H1 (cell line): ENCODE data around the gene RNASEL. TPM values are rescaled to one million over a fixed set of nuclear protein-coding genes. Genes with fewer than 3 reads are reported as not detected.
A peak's percentile ranks its signal among the peaks of the same experiment; 100 is the strongest.

Experiments
- CTCF ChIA-PET: fragments of 300-600 bp; sonication (Branson Sonifier 250); formaldehyde crosslinking; loops from one replicate; lab custom pipeline; 2021; ENCODE audit not compliant: partially characterized antibody; lab: Charles Lee
- POLR2A ChIA-PET: fragments of 300-600 bp; sonication (Branson Sonifier 250); formaldehyde crosslinking; loops from one replicate; lab custom pipeline; 2021; ENCODE audit warnings: inconsistent platforms; ENCODE audit not compliant: partially characterized antibody; lab: Charles Lee
- DNase-seq, 2 experiments: peaks; one replicate each; pipeline versions ENCODE4 v3.0.0 to v3.0.0-alpha.2; 2010 to 2022; ENCODE audit warnings: low spot score in 2 of 2, low read depth in 1 of 2, mixed read lengths in 1 of 2
- FAIRE-seq: peaks from 2 replicates; lab custom pipeline; 2011; peaks lifted over from hg19 to GRCh38; lab: Jason Lieb, UNC
- H2AFZ ChIP-seq: 2 replicates; pipeline ENCODE4 v1.8.1; 2012; ENCODE audit warnings: low read length, inconsistent platforms
- H2AK5ac ChIP-seq: 2 replicates; pipeline ENCODE4 v1.6.1; 2013; ENCODE audit warnings: low read depth, low read length
- H2BK120ac ChIP-seq: replicated peaks from 2 replicates; pipeline ENCODE3; 2013; ENCODE audit warnings: low read depth, low read length, inconsistent platforms
- H2BK12ac ChIP-seq: 2 replicates; pipeline ENCODE4 v1.6.1; 2013; ENCODE audit warnings: low read depth, low read length
- H2BK15ac ChIP-seq: 2 replicates; pipeline ENCODE4 v1.6.1; 2013; ENCODE audit warnings: low read length
- H2BK20ac ChIP-seq: 2 replicates; pipeline ENCODE4 v1.6.1; 2013; ENCODE audit warnings: low read length
- H2BK5ac ChIP-seq: 2 replicates; pipeline ENCODE4 v1.6.1; 2013; ENCODE audit warnings: low read depth, low read length
- H3K14ac ChIP-seq: 2 replicates; pipeline ENCODE4 v1.6.1; 2013; ENCODE audit warnings: inconsistent platforms; ENCODE audit not compliant: insufficient read length
- H3K18ac ChIP-seq: 2 replicates; pipeline ENCODE4 v1.6.1; 2013; ENCODE audit warnings: low read length; ENCODE audit errors: extremely low read depth
- H3K23ac ChIP-seq: 2 replicates; pipeline ENCODE4 v1.6.1; 2013; ENCODE audit warnings: inconsistent platforms; ENCODE audit not compliant: insufficient read length
- H3K23me2 ChIP-seq: 2 replicates; pipeline ENCODE4 v1.6.1; 2013; ENCODE audit warnings: low read depth, low read length
- H3K27ac ChIP-seq: 2 replicates; pipeline ENCODE4 v1.6.1; 2011; ENCODE audit warnings: low read depth, low read length, inconsistent platforms
- H3K27me3 ChIP-seq, 4 experiments: replicated peaks in 1 of 4; 1 replicate in 1 of 4; 2 replicates in 3 of 4; pipeline versions ENCODE4 v1.6.1 to v1.8.1; 2011 to 2013; ENCODE audit warnings: low read length in 3 of 4, mild to moderate bottlenecking in 3 of 4, inconsistent platforms in 2 of 4, mixed read lengths in 2 of 4, moderate library complexity in 1 of 4; ENCODE audit not compliant: control insufficient read depth in 3 of 4, insufficient read depth in 3 of 4; ENCODE audit errors: extremely low read depth in 1 of 4
- H3K36me3 ChIP-seq, 4 experiments: 2 replicates each; pipeline versions ENCODE4 v1.6.1 to v1.8.1; 2011 to 2013; ENCODE audit warnings: mild to moderate bottlenecking in 4 of 4, low read length in 3 of 4, moderate library complexity in 2 of 4, control low read depth in 1 of 4, inconsistent platforms in 1 of 4; ENCODE audit not compliant: insufficient read depth in 4 of 4, control insufficient read depth in 2 of 4
- H3K4ac ChIP-seq: replicated peaks from 2 replicates; pipeline ENCODE3; 2013; ENCODE audit warnings: low read length, low read depth, mixed read lengths, inconsistent platforms; ENCODE audit not compliant: insufficient read length
- H3K4me1 ChIP-seq, 4 experiments: replicated peaks in 1 of 4; 1 replicate in 1 of 4; 2 replicates in 3 of 4; pipeline versions ENCODE4 v1.6.1 to v1.8.1; 2011 to 2013; ENCODE audit warnings: low read length in 3 of 4, inconsistent platforms in 2 of 4, mixed read lengths in 1 of 4; ENCODE audit not compliant: insufficient read depth in 4 of 4, control insufficient read depth in 3 of 4
- H3K4me2 ChIP-seq, 2 experiments: 2 replicates each; pipeline versions ENCODE4 v1.6.1 to v1.8.1; 2011 to 2013; ENCODE audit warnings: low read depth in 2 of 2, low read length in 2 of 2, control low read depth in 1 of 2, inconsistent platforms in 1 of 2, mild to moderate bottlenecking in 1 of 2; ENCODE audit not compliant: insufficient read depth in 1 of 2
- H3K4me3 ChIP-seq, 4 experiments: fragments of 200-600, 300-600 bp in 1 of 4; sonication (generic), shearing (Covaris generic), sonication (Bioruptor Twin) in 1 of 4; 2 replicates each; pipeline versions ENCODE4 v1.5.1 to v1.8.1; 2011 to 2016; ENCODE audit warnings: low read length in 4 of 4, low read depth in 3 of 4, control low read depth in 2 of 4, inconsistent platforms in 2 of 4, mild to moderate bottlenecking in 2 of 4, mixed read lengths in 1 of 4, moderate library complexity in 1 of 4; ENCODE audit not compliant: insufficient read depth in 2 of 4; ENCODE audit errors: extremely low read depth in 1 of 4
- H3K56ac ChIP-seq: replicated peaks from 2 replicates; pipeline ENCODE3; 2013; ENCODE audit warnings: low read depth, mild to moderate bottlenecking, mixed read lengths, low read length, inconsistent platforms; ENCODE audit not compliant: insufficient read length
- H3K79me1 ChIP-seq: 2 replicates; pipeline ENCODE4 v1.6.1; 2013; ENCODE audit warnings: low read depth, low read length, control low read depth
- H3K79me2 ChIP-seq, 2 experiments: 2 replicates each; pipeline versions ENCODE4 v1.6.1 to v1.8.1; 2012 to 2013; ENCODE audit warnings: low read length in 2 of 2, mild to moderate bottlenecking in 2 of 2, inconsistent platforms in 1 of 2; ENCODE audit not compliant: insufficient read depth in 2 of 2, control insufficient read depth in 1 of 2
- H3K9ac ChIP-seq, 4 experiments: replicated peaks in 1 of 4; 1 replicate in 1 of 4; 2 replicates in 3 of 4; pipeline versions ENCODE4 v1.6.1 to v1.8.1; 2011 to 2013; ENCODE audit warnings: low read depth in 3 of 4, low read length in 3 of 4, control low read depth in 2 of 4, mild to moderate bottlenecking in 2 of 4, moderate library complexity in 2 of 4, inconsistent platforms in 1 of 4; ENCODE audit errors: extremely low read depth in 1 of 4
- H3K9me3 ChIP-seq, 2 experiments: 2 replicates each; pipeline versions ENCODE4 v1.6.1 to v1.8.1; 2012 to 2013; ENCODE audit warnings: mild to moderate bottlenecking in 2 of 2, moderate library complexity in 2 of 2, control low read depth in 1 of 2, inconsistent platforms in 1 of 2, low read depth in 1 of 2, low read length in 1 of 2, mixed read lengths in 1 of 2; ENCODE audit not compliant: insufficient read depth in 2 of 2
- H4K20me1 ChIP-seq, 2 experiments: replicated peaks in 1 of 2; 2 replicates each; pipeline versions ENCODE3 to v1.8.1; 2011 to 2013; ENCODE audit warnings: inconsistent platforms in 2 of 2, low read length in 2 of 2, mild to moderate bottlenecking in 1 of 2; ENCODE audit not compliant: insufficient read depth in 2 of 2, control insufficient read depth in 1 of 2
- H4K5ac ChIP-seq: 2 replicates; pipeline ENCODE4 v1.6.1; 2013; ENCODE audit warnings: low read length, low read depth, mixed read lengths, inconsistent platforms; ENCODE audit not compliant: insufficient read length
- H4K8ac ChIP-seq: 2 replicates; pipeline ENCODE4 v1.8.0; 2013; ENCODE audit warnings: mild to moderate bottlenecking, moderate library complexity, low read length, inconsistent platforms; ENCODE audit not compliant: insufficient read depth; ENCODE audit errors: extremely low read depth
- H4K91ac ChIP-seq: replicated peaks from 2 replicates; pipeline ENCODE3; 2013; ENCODE audit warnings: low read length, mixed read lengths, inconsistent platforms; ENCODE audit not compliant: insufficient read length
- CHD1 ChIP-seq: IDR thresholded peaks from 2 replicates; pipeline ENCODE4 v1.6.1; 2012; ENCODE audit warnings: low read depth, low read length, improper control_type of control experiment
- KDM5A ChIP-seq: fragments of 200-600 bp; IDR thresholded peaks from 2 replicates; pipeline ENCODE4 v1.7.1; 2012; ENCODE audit warnings: mild to moderate bottlenecking, low read length, inconsistent platforms, mixed read lengths
- MAX ChIP-seq: IDR thresholded peaks from 2 replicates; pipeline ENCODE4 v1.6.1; 2012; ENCODE audit warnings: inconsistent platforms
- POLR2A ChIP-seq, 2 experiments: IDR thresholded peaks; 1 replicate in 1 of 2; 2 replicates in 1 of 2; pipeline ENCODE4 v1.6.1; 2011; ENCODE audit warnings: low read depth in 2 of 2, low read length in 2 of 2, mild to moderate bottlenecking in 2 of 2; ENCODE audit errors: control extremely low read depth in 1 of 2
- RFX5 ChIP-seq: IDR thresholded peaks from 2 replicates; pipeline ENCODE4 v1.6.1; 2011; ENCODE audit warnings: low read depth, low read length, improper control_type of control experiment, borderline replicate concordance
- RNF2 ChIP-seq: fragments of 200-900, 300-1000 bp; sonication (generic); IDR thresholded peaks from 2 replicates; pipeline ENCODE4 v1.7.1; 2016; ENCODE audit warnings: borderline replicate concordance, low read depth, mild to moderate bottlenecking, antibody characterized with exemption, low read length; ENCODE audit not compliant: poor library complexity, severe bottlenecking; ENCODE audit errors: missing control alignments
- SIN3A ChIP-seq, 2 experiments: IDR thresholded peaks in 1 of 2; conservative IDR thresholded peaks in 1 of 2; 2 replicates each; pipeline ENCODE4 v1.6.1; 2011 to 2012; ENCODE audit warnings: low read length in 2 of 2, improper control_type of control experiment in 1 of 2, low read depth in 1 of 2, mild to moderate bottlenecking in 1 of 2
- SIRT6 ChIP-seq: IDR thresholded peaks from one replicate; pipeline ENCODE4 v1.7.1; 2012; ENCODE audit warnings: low read length, inconsistent platforms
- SIX5 ChIP-seq: IDR thresholded peaks from 2 replicates; pipeline ENCODE4 v1.6.1; 2011; ENCODE audit warnings: mild to moderate bottlenecking, low read depth, low read length
- SP2 ChIP-seq: IDR thresholded peaks from 2 replicates; pipeline ENCODE4 v1.6.1; 2012; ENCODE audit warnings: mild to moderate bottlenecking, low read length, inconsistent platforms
- TAF1 ChIP-seq: IDR thresholded peaks from 2 replicates; pipeline ENCODE4 v1.6.1; 2011; ENCODE audit warnings: mild to moderate bottlenecking, low read depth, low read length
- TEAD4 ChIP-seq: IDR thresholded peaks from 2 replicates; pipeline ENCODE4 v1.6.1; 2012; ENCODE audit warnings: low read depth, low read length, inconsistent platforms, mixed read lengths
- WGBS, 2 experiments: shearing (Covaris generic) in 1 of 2; methylation state at CpG; one replicate each; pipeline versions ENCODE4 v1.1.6 to v1.1.7; 2013 to 2015; ENCODE audit warnings: low lambda C conversion rate in 2 of 2, mixed read lengths in 2 of 2, inconsistent platforms in 1 of 2, low coverage in 1 of 2, missing lambda C conversion rate in 1 of 2; ENCODE audit not compliant: insufficient replicate concordance in 2 of 2, insufficient coverage in 1 of 2, insufficient read length in 1 of 2; ENCODE audit errors: extremely low coverage in 1 of 2, missing lambda C conversion rate in 1 of 2; 5-methylcytosine and 5-hydroxymethylcytosine counted together
- polyA plus RNA-seq, 7 experiments: library from polyadenylated mRNA; depleted of rRNA in 3 of 7; stranded (reverse) in 5 of 7; unstranded in 2 of 7; fragments of >200 nt in 5 of 7; fragments of 200-250 nt in 2 of 7; gene quantifications; 1 replicate in 5 of 7; 2 replicates in 1 of 7; 4 replicates in 1 of 7; pipeline versions ENCODE4 v1.2.1 to v1.2.3, GENCODE V29; 2011 to 2013; ENCODE audit warnings: missing spikeins in 2 of 7, mixed read lengths in 2 of 7
- total RNA-seq: library from RNA; stranded (reverse); fragmentation: NEBNext Ultra II Directional; extraction: Animal tissue kit (Norgen Biotek cat#: 25700); gene quantifications from 2 replicates; pipeline ENCODE4 v1.2.1, GENCODE V29; 2021
- TF ChIP-seq, protein P1 (sequence below): IDR thresholded peaks from 2 replicates; pipeline ENCODE4 v1.6.1; 2011; ENCODE audit warnings: low read depth, mild to moderate bottlenecking, low read length; ENCODE audit not compliant: insufficient read depth

RNASEL gene
- total and polyA plus RNA-seq, 2 of the 8 experiments (the other 6 are each of a cell fraction or from before 2014, with no cell fraction given): 0.39 to 0.78 TPM

DNA sequence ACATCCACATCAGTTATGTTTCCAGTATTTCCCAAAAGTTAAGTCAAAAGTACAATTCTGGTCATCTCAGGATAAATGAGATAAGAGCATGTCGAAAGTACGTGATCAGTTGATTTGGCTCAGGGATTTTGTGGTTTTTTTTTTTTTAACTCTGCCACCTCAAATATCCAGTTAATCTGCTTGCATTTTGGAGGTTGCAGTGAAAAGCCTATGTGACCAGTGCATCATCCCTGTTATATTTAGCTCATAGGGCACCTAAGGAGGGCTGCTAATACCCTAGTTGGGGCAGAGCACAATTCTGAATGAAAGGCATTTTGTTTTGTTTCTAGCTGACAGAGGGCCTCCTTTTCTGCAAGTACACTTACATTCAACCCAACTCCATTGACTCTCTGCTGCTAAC lies 46.8 kb upstream of the RNASEL start:
- Histone ChIP-seq H3K4ac (no peak overlapping the region), H3K4me3 (no peak overlapping the region), H3K79me2 (no peaks in the 10 kb centered on the region), H4K91ac (no peak overlapping the region), H3K36me3 (no peaks in the 10 kb centered on the region), H3K9me3 (no peaks in the 10 kb centered on the region), H3K4me1 (peaks cover 1 to 9% (median 6%) of the 10 kb centered on the region in 4 experiments; a peak in 5 of 7 replicates), H4K8ac (no peak overlapping the region), H2BK5ac (no peak overlapping the region), H2BK120ac (no peak overlapping the region), H2AFZ (peak overlapping the region; percentile 23; the same call in 1 of the 2 replicates), H2BK15ac (no peak overlapping the region), H3K9ac (no peak overlapping the region), H3K23me2 (no peaks in the 10 kb centered on the region; the same call in 1 of the 2 replicates), H3K23ac (no peak overlapping the region), H3K18ac (no peak overlapping the region), H2BK12ac (no peak overlapping the region), H3K79me1 (no peaks in the 10 kb centered on the region), H2AK5ac (no peak overlapping the region), H3K27me3 (no peaks in the 10 kb centered on the region; a peak in 1 of 7 replicates), H3K27ac (no peak overlapping the region), H4K20me1 (no peaks in the 10 kb centered on the region), H3K14ac (no peak overlapping the region), H4K5ac (no peak overlapping the region), H2BK20ac (no peak overlapping the region), H3K4me2 (no peak overlapping the region), H3K56ac (no peak overlapping the region)
- no peak for DNase-seq
- CTCF ChIA-PET: interaction anchor here (0.5 to 1.9 kb wide), 7 partner anchors 9 to 86 kb away, joined by 3 to 8 read pairs (median 4); no protein-coding TSS in a partner anchor
- POLR2A ChIA-PET: interaction anchor here (0.7 to 15.8 kb wide), 4 partner anchors 21 to 33 kb away, joined by 3 to 107 read pairs (median 6); partner anchors contain the start of gene RGS16
- FAIRE-seq: no peak
- 90% methylated on average over 2 of the region's 2 CpGs; no CpG with 5 or more reads in 1 of the 2 experiments for WGBS, 2 experiments
- TF ChIP-seq RNF2: no peak
- TF ChIP-seq TAF1: no peak
- no peak for TF ChIP-seq SIN3A (conservative IDR thresholded peaks at IDR 0.05 in 1 of 2, IDR thresholded peaks at IDR 0.05 in 1 of 2; ENCODE audit: low read depth in 1 of 2, low read length in 2 of 2)
- no peak for TF ChIP-seq TEAD4
- no peak for TF ChIP-seq SIX5
- TF ChIP-seq RFX5: no peak
- no peak for TF ChIP-seq POLR2A (IDR thresholded peaks at IDR 0.05; ENCODE audit: control extremely low read depth in 1 of 2, low read depth in 2 of 2, low read length in 2 of 2)
- TF ChIP-seq, protein P1, sequence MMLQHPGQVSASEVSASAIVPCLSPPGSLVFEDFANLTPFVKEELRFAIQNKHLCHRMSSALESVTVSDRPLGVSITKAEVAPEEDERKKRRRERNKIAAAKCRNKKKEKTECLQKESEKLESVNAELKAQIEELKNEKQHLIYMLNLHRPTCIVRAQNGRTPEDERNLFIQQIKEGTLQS: no peak
- TF ChIP-seq KDM5A: no peak
- TF ChIP-seq MAX: no peak
- no peak for TF ChIP-seq SIRT6
- TF ChIP-seq SP2: no peak
- TF ChIP-seq CHD1: no peak
